Measurements from ENCODE around the gene SLC4A11. TPM values are rescaled to one million over a fixed set of nuclear protein-coding genes. Genes with fewer than 3 reads are reported as not detected.

SLC4A11 gene
- total RNA-seq, 1 donor from 2014 or later = 6.6 TPM

- no peaks in the 10 kb centered on the region for H3K9me3 ChIP-seq (ENCODE audit: insufficient read depth, low read depth, low read length)
- no peaks in the 10 kb centered on the region for H3K27me3 ChIP-seq (ENCODE audit: insufficient read depth, low read length)
- H4K20me1 ChIP-seq (ENCODE audit: insufficient read depth, low read length) = peaks cover 5% of the 10 kb centered on the region
- H3K4me1 ChIP-seq (ENCODE audit: insufficient read depth, low read length) = no peaks in the 10 kb centered on the region
- H3K9ac ChIP-seq (ENCODE audit: low read length) = no peak overlapping the region
- Mint-ChIP-seq H3K4me3 (ENCODE audit: unreplicated experiment) (no peak overlapping the region), H3K9me3 (ENCODE audit: unreplicated experiment) (no peaks in the 10 kb centered on the region), H3K4me1 (ENCODE audit: low read depth, unreplicated experiment) (peaks cover 15% of the 10 kb centered on the region), H3K27ac (ENCODE audit: unreplicated experiment) (no peak overlapping the region), H3K36me3 (ENCODE audit: low read depth, unreplicated experiment) (peaks cover 6% of the 10 kb centered on the region), H3K27me3 (ENCODE audit: low read depth, unreplicated experiment) (no peaks in the 10 kb centered on the region)
- H3K79me2 ChIP-seq (ENCODE audit: insufficient read depth, low read length) = no peaks in the 10 kb centered on the region
- H3K4me2 ChIP-seq (ENCODE audit: low read length) = no peak overlapping the region
- TF ChIP-seq EZH2 (IDR thresholded peaks at IDR 0.05; ENCODE audit: insufficient read depth, low read length) = no peak
- TF ChIP-seq CTCF (IDR thresholded peaks at IDR 0.05; ENCODE audit: insufficient read depth, low read depth, low read length) = no peak
- no peak overlapping the region for H2AFZ ChIP-seq (ENCODE audit: low read depth, low read length)
- no peak for FAIRE-seq
- DNase-seq (ENCODE audit: low read depth) = no peak
- no peak overlapping the region for H3K27ac ChIP-seq (ENCODE audit: low read depth, low read length)
- H3K4me3 ChIP-seq (ENCODE audit: insufficient read depth, low read depth, low read length) = no peak overlapping the region
- H3K36me3 ChIP-seq (ENCODE audit: insufficient read depth, low read length) = peaks cover 6% of the 10 kb centered on the region
Observed at GRCh38 chr20:3222635-3223600, 16.1 kb downstream of the SLC4A11 start.

- Histone ChIP-seq H3K4me3 (ENCODE audit: insufficient read depth, low read depth, low read length) (no peak overlapping the region), H2AFZ (ENCODE audit: low read depth, low read length) (no peak overlapping the region), H3K27me3 (ENCODE audit: insufficient read depth, low read length) (no peaks in the 10 kb centered on the region), H3K36me3 (ENCODE audit: insufficient read depth, low read length) (peaks cover 6% of the 10 kb centered on the region), H3K79me2 (ENCODE audit: insufficient read depth, low read length) (no peaks in the 10 kb centered on the region), H3K9me3 (ENCODE audit: insufficient read depth, low read depth, low read length) (no peaks in the 10 kb centered on the region), H3K27ac (ENCODE audit: low read depth, low read length) (no peak overlapping the region), H3K4me2 (ENCODE audit: low read length) (no peak overlapping the region), H3K4me1 (ENCODE audit: insufficient read depth, low read length) (no peaks in the 10 kb centered on the region), H4K20me1 (ENCODE audit: insufficient read depth, low read length) (peaks cover 5% of the 10 kb centered on the region), H3K9ac (ENCODE audit: low read length) (no peak overlapping the region)
- no peak overlapping the region for H3K27ac Mint-ChIP-seq (ENCODE audit: unreplicated experiment)
- no peak overlapping the region for H3K4me3 Mint-ChIP-seq (ENCODE audit: unreplicated experiment)
- DNase-seq (ENCODE audit: low read depth) = no peak
- TF ChIP-seq CTCF (IDR thresholded peaks at IDR 0.05; ENCODE audit: insufficient read depth, low read depth, low read length) (no peak), EZH2 (IDR thresholded peaks at IDR 0.05; ENCODE audit: insufficient read depth, low read length) (no peak)
- peaks cover 5% of the 10 kb centered on the region for H3K36me3 Mint-ChIP-seq (ENCODE audit: low read depth, unreplicated experiment)
- no peaks in the 10 kb centered on the region for H3K27me3 Mint-ChIP-seq (ENCODE audit: low read depth, unreplicated experiment)
- FAIRE-seq = no peak
- peaks cover 12% of the 10 kb centered on the region for H3K4me1 Mint-ChIP-seq (ENCODE audit: low read depth, unreplicated experiment)
- no peaks in the 10 kb centered on the region for H3K9me3 Mint-ChIP-seq (ENCODE audit: unreplicated experiment)
Observed at GRCh38 chr20:3221398-3222226, 17.4 kb downstream of the SLC4A11 start.
